SH-SY5Y (cell line): ENCODE data around the gene ANKS6.

Experiments used
- GATA2 ChIP-seq: IDR thresholded peaks from 2 replicates; pipeline ENCODE4 v1.6.1; 2011; ENCODE audit warnings: mild to moderate bottlenecking, low read depth, low read length
- GATA3 ChIP-seq: IDR thresholded peaks from 2 replicates; pipeline ENCODE4 v1.6.1; 2011; ENCODE audit warnings: low read depth, mild to moderate bottlenecking, low read length, moderate library complexity

DNA sequence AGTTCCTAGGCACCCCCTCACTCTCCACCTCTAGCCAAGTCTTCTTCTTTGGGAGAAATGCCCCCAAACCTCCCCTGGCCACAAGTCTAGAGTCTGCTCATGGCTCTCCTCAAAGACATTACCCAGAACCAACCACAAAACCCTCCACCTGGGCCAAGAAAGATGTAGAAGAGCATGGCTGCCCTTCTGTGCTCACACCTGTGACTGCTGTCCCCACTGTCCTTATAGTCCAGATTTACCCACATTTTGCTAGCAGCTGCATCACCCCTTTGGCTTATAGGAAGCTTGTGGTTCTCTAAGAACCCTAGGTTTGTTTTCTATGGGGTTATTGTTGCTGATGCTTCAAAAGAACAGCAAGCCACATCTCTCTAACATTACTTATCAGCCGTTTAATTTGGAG lies 81.5 kb downstream of the ANKS6 start:
- no peak for TF ChIP-seq GATA2
- TF ChIP-seq GATA3: no peak
